Measurements from ENCODE around the gene MAGI1. TPM values are rescaled to one million over a fixed set of nuclear protein-coding genes. Genes with fewer than 3 reads are reported as not detected.

MAGI1 gene
- polyA plus RNA-seq, 1 experiment, result 14.2 TPM

DNA sequence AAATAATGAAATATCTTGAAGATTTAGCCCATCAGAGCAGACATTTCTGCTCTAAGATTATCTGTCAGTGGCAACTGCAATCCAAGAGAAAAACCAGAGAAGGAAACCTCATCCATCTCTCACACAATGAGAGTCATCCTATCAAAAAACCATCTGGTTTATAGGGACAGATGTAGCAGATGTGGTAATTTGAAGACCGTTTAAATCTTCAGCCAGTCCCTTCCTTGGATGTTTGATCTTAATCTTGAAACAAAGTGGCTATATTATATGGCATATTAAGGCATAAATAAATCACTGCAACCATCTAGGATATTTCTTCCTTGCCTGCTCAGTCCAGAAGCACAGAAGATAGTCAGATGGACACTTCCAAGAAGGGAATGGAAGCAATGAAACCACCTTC lies 305.3 kb downstream of the MAGI1 start:
- Histone ChIP-seq H3K4me3 (ENCODE audit: low read depth, low read length) (no peak overlapping the region), H3K9me3 (ENCODE audit: control insufficient read depth, insufficient read depth, low read length) (peaks cover 3% of the 10 kb centered on the region; the same call in 1 of the 2 replicates), H3K27me3 (ENCODE audit: control insufficient read depth, insufficient read depth, low read length) (no peaks in the 10 kb centered on the region), H3K27ac (ENCODE audit: low read depth, low read length) (no peak overlapping the region)
- DNase-seq (ENCODE audit: low read depth, low spot score), result no peak
- ChIA-PET POLR2A (no interaction called here), CTCF (interaction anchor here (2.0 to 4.7 kb wide), 4 partner anchors 60 to 308 kb away, joined by 11 to 54 read pairs (median 12); no protein-coding TSS in a partner anchor)
- TF ChIP-seq, protein P1, sequence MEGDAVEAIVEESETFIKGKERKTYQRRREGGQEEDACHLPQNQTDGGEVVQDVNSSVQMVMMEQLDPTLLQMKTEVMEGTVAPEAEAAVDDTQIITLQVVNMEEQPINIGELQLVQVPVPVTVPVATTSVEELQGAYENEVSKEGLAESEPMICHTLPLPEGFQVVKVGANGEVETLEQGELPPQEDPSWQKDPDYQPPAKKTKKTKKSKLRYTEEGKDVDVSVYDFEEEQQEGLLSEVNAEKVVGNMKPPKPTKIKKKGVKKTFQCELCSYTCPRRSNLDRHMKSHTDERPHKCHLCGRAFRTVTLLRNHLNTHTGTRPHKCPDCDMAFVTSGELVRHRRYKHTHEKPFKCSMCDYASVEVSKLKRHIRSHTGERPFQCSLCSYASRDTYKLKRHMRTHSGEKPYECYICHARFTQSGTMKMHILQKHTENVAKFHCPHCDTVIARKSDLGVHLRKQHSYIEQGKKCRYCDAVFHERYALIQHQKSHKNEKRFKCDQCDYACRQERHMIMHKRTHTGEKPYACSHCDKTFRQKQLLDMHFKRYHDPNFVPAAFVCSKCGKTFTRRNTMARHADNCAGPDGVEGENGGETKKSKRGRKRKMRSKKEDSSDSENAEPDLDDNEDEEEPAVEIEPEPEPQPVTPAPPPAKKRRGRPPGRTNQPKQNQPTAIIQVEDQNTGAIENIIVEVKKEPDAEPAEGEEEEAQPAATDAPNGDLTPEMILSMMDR (IDR thresholded peaks at IDR 0.05; ENCODE audit: low read depth, low read length), result no peak

DNA sequence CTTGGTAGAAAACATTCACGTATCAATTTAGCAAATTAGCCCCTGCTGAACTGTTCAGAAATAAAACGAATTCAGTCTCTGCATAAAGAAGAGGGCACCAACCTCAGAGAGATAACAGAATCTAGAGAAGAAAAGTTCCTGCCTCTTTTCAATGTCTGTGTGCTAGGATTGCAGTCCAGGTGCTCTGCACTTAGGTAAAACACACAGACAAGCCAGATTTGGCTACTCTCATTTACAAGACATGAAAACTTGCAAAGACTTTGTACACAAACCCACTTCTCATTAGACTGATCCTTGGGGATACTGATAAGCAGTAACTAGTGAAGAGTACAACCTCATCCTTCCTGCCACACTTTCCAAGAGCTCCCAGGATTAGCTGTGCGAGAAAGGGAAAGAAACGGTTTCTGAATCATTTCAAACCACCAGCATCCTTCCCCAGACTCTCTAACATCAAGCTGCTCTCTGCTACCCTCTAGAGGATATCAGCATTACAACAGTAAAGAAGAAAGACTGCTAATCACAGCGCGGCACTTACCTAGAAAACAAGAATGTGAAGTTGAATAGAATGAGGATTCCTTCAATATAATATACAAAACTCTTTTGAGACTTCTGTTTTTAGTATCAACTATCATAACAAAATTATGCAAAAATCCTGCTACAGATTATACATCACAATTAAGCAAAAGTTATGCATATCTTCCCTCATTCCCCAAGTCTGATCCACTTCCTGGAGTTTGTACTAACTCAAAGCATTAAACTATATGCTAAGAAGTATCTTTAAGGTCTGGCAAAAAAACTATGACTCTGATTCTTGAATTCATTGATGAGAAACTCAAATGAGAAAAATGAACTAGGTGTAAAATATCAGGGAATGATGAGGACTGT lies 306.4 kb downstream of the MAGI1 start:
- ChIA-PET POLR2A (interaction anchor here (1.1 kb wide), 1 partner anchor 293 kb away, joined by 3 read pairs; no protein-coding TSS in a partner anchor), CTCF (interaction anchor here (0.5 to 4.7 kb wide), 35 partner anchors 9 to 1215 kb away, joined by 3 to 54 read pairs (median 4); no protein-coding TSS in a partner anchor)
- H3K27me3 ChIP-seq (ENCODE audit: control insufficient read depth, insufficient read depth, low read length), result no peaks in the 10 kb centered on the region
- H3K27ac ChIP-seq (ENCODE audit: low read depth, low read length), result no peak overlapping the region
- H3K4me3 ChIP-seq (ENCODE audit: low read depth, low read length), result no peak overlapping the region
- peak; percentile 41 for DNase-seq (ENCODE audit: low read depth, low spot score)
- H3K9me3 ChIP-seq (ENCODE audit: control insufficient read depth, insufficient read depth, low read length), result peaks cover 3% of the 10 kb centered on the region; the same call in 1 of the 2 replicates
- TF ChIP-seq, protein P1 (IDR thresholded peaks at IDR 0.05; ENCODE audit: low read depth, low read length), result peak; percentile 91

DNA sequence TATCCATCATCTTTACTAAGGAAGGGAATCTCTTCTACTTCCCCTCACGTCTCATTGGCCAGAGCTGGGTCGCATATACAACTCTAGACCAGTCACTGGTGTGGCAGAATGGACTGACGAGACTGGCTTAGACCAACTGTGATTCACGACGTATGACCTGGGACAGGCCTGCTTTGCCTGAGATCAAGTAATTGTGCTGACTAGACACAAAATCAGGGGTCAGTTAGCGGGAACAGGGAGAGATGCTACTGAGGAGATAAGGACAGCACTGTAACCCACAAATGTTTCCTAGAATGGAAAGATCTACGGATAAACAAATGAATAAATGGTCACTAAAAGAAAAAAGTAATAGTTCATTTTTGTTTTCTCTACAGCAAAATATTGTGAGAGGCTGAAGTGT lies 308.3 kb downstream of the MAGI1 start:
- Histone ChIP-seq H3K27me3 (ENCODE audit: control insufficient read depth, insufficient read depth, low read length) (no peaks in the 10 kb centered on the region), H3K9me3 (ENCODE audit: control insufficient read depth, insufficient read depth, low read length) (peaks cover 3% of the 10 kb centered on the region; the same call in 1 of the 2 replicates), H3K4me3 (ENCODE audit: low read depth, low read length) (no peak overlapping the region), H3K27ac (ENCODE audit: low read depth, low read length) (peak overlapping the region; percentile 72)
- TF ChIP-seq, protein P1 (IDR thresholded peaks at IDR 0.05; ENCODE audit: low read depth, low read length), result no peak
- CTCF ChIA-PET, result interaction anchor here (0.6 to 4.7 kb wide), 5 partner anchors 17 to 1771 kb away, joined by 3 to 54 read pairs (median 9); no protein-coding TSS in a partner anchor
- DNase-seq (ENCODE audit: low read depth, low spot score), result no peak
- POLR2A ChIA-PET, result interaction anchor here (1.6 kb wide), 1 partner anchor 291 kb away, joined by 3 read pairs; no protein-coding TSS in a partner anchor

DNA sequence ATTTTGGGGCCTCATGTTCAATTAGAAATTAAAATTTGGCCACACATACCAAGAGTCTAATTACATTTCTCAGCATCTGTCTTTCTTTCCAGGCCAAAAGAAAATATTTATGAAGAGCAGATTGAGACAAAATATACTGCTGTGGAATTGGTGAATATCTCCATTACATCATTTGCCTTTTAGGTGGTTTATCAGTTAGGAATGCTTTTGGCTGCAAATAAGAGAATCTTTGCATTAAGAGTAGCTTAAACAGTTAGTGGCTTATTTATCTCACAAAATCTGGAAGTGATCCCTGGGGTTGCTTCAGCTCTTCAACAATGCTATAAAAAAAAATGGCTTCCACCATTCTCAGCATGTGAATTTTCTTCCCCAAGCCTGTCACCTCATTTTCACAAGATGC lies 308.7 kb downstream of the MAGI1 start:
- peak; percentile 39 for DNase-seq (ENCODE audit: low read depth, low spot score)
- Histone ChIP-seq H3K4me3 (ENCODE audit: low read depth, low read length) (no peak overlapping the region), H3K9me3 (ENCODE audit: control insufficient read depth, insufficient read depth, low read length) (peaks cover 3% of the 10 kb centered on the region; the same call in 1 of the 2 replicates), H3K27me3 (ENCODE audit: control insufficient read depth, insufficient read depth, low read length) (no peaks in the 10 kb centered on the region), H3K27ac (ENCODE audit: low read depth, low read length) (peak overlapping the region; percentile 72)
- POLR2A ChIA-PET, result interaction anchor here (0.8 to 1.6 kb wide), 2 partner anchors 17 to 291 kb away, joined by 3 read pairs; no protein-coding TSS in a partner anchor
- CTCF ChIA-PET, result interaction anchor here (0.6 to 4.7 kb wide), 4 partner anchors 12 to 1772 kb away, joined by 3 to 54 read pairs (median 9); no protein-coding TSS in a partner anchor
- TF ChIP-seq, protein P1 (IDR thresholded peaks at IDR 0.05; ENCODE audit: low read depth, low read length), result no peak
